HG03378 (cell line): ENCODE results near the gene TRIOBP.
"Not testable (repeated sequence)": the region's sequence is repeated elsewhere in the genome, so short reads cannot be mapped to it uniquely, and the experiment has no call there.

ENCODE experiments used
- ATAC-seq: cut with Tn5 transposase; IDR thresholded peaks from one replicate; pipeline ENCODE4 v1.9.1; 2021; ENCODE audit warnings: mild to moderate bottlenecking, moderate library complexity; ENCODE audit not compliant: unreplicated experiment

The TRIOBP gene, protein sequence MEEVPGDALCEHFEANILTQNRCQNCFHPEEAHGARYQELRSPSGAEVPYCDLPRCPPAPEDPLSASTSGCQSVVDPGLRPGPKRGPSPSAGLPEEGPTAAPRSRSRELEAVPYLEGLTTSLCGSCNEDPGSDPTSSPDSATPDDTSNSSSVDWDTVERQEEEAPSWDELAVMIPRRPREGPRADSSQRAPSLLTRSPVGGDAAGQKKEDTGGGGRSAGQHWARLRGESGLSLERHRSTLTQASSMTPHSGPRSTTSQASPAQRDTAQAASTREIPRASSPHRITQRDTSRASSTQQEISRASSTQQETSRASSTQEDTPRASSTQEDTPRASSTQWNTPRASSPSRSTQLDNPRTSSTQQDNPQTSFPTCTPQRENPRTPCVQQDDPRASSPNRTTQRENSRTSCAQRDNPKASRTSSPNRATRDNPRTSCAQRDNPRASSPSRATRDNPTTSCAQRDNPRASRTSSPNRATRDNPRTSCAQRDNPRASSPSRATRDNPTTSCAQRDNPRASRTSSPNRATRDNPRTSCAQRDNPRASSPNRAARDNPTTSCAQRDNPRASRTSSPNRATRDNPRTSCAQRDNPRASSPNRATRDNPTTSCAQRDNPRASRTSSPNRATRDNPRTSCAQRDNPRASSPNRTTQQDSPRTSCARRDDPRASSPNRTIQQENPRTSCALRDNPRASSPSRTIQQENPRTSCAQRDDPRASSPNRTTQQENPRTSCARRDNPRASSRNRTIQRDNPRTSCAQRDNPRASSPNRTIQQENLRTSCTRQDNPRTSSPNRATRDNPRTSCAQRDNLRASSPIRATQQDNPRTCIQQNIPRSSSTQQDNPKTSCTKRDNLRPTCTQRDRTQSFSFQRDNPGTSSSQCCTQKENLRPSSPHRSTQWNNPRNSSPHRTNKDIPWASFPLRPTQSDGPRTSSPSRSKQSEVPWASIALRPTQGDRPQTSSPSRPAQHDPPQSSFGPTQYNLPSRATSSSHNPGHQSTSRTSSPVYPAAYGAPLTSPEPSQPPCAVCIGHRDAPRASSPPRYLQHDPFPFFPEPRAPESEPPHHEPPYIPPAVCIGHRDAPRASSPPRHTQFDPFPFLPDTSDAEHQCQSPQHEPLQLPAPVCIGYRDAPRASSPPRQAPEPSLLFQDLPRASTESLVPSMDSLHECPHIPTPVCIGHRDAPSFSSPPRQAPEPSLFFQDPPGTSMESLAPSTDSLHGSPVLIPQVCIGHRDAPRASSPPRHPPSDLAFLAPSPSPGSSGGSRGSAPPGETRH (N-terminal part only)

DNA sequence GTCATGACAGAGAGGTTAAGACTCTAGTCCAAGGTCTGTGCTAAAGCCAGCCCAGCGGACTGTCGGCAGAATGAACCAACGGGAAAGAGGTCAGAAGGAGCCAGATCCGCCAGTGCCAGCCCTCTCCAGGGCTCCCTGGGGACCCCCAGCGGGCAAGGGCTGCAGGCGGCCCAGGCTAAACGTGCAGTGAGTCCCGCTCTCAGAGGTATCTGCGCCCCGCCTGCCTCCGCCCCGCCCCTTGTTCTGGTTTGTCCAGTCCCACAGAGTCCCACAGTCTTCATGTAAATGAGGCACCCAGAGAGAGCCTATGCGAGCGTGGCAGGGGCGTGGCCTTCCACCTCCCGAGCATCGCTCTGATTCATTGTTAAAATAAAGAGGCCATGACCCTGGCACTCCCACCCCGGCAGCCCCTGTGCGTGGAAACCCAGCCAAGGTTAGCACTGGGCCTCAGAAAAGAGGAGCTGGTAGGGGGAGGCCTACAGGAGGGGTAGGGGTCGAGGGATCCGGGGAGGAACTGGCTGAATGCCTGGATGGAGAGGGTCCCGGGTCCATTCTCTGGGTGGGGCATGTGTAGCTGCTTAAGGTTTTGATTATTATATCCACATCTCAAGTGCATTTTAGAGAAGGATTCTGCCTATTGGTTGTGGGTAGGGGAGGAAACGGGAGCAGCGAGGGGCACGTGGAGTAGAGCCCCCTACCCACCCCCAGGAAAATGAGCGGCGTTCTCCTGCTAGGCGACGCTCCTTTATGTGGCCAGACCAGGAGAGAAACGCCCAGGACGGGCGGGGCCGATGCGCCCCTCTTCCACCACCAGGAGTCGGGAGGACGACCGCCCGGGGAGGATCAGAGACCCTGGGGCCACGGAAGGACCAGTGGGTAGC lies at the start of gene TRIOBP:
Gene TRIOBP (plus strand): TSS at position 392 of the 881 bp plus-strand sequence. CDS start 4,318 bp downstream, outside the sequence.
- peak; percentile 86 for ATAC-seq

DNA sequence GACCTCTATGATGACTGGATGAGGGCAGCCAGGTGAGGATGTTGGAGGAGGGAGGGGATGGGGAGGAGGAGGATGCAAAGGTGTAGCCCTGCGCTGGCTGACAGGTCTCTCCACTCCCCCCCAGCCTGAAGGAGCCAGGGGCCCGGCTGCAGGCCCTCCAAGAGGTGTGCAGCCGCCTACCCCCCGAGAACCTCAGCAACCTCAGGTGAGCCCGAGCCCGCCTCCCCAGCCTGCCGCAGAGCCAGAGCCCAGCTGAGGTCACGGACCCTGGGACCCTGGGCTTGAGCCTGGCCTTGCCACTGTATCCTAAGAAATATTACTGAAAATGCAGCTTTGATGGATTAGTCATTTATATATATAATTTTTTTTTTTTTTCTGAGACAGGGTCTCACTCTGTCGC lies 49.5 kb upstream of the TRIOBP start:
- no peak for ATAC-seq

DNA sequence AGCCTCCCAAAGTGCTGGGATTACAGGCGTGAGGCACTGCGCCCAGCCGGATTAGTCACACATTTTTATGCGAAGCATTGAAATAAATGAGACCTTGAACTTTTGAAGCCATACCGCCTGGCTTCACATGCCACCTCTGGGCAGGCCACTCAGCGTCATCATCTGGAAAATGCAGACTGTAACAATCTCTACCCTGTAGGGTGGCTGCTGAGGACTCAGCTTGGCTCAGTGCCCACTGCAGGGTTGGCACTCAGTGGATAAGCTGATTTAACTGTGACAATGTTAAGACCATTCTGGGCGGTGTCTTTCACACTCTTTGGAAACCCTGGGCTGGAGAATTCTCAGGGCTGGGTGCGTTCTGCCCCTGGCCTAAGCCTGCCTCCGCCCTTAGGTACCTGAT lies 48.9 kb upstream of the TRIOBP start:
- no peak for ATAC-seq

DNA sequence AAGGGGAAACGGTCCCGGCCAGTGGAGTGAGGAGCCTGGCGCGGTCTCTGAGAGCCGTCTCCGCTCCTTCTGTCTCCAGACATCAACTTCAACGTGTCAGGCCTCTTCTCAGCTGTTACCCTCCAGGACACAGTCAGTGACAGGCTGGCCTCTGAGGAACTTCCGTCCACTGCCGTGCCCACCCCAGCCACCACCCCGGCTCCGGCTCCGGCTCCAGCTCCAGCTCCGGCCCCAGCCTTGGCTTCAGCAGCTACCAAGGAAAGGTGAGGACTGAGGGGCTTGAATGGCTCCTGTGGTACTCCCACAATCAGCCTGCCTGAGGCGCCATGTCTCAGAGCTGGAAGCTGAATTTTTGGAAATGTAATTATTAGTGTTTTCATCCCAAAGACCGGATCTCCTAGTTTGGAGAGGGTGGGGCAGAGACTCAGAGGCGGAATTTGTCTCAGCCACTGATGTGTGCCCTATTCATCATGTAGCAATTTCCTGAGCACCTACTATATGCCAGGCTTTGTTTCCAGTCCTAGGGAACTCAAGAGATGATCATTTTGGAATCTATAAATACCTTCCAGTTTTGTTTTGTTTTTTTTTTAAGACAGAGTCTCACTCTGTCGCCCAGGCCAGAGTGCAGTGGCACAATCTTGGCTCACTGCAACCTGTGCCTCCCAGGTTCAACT lies 46.2 kb upstream of the TRIOBP start:
- no peak for ATAC-seq

DNA sequence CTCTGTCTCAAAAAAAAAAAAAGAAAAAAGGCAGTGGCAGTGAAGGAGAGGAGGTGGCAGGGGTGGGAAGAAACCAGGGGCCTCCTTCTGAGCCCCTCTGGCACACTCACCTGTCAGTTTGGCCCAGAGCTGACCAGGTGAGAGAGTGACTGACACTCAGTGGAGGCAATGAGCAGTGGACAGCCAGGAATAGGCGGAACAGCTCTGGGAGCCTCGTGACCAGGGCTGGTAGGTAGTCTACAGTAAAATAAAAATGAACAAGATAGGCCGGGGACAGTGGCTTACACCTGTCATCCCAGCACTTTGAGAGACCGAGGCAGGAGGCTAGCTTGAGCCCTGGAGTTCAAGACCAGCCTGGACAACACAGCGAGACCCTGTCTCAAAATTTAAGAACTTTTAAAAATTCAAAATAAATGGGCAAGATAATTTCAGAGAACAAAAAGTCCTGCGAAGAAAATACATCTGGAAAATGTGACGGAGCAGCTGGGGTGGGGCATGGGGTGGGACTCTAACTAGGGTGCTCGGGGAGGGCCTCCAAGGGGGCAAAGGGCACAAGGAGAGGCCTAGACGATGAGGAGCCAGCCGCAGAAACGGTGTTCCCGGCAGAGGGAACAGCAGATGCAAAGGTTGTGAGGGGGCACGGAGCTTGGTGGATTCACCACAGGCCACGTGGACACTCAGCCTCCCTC lies 42.1 kb upstream of the TRIOBP start:
- no peak for ATAC-seq

DNA sequence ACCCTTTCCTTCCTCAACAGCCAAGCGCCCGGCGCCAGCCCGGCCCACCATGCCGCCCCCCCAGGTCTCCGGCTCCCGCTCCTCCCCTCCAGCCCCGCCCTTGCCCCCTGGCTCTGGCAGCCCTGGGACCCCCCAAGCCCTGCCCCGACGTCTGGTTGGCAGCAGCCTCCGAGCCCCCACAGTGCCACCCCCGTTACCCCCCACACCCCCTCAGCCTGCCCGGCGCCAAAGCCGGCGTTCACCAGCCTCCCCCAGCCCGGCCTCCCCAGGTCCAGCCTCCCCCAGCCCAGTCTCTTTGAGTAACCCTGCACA lies 41.6 kb upstream of the TRIOBP start:
- ATAC-seq, result no peak

DNA sequence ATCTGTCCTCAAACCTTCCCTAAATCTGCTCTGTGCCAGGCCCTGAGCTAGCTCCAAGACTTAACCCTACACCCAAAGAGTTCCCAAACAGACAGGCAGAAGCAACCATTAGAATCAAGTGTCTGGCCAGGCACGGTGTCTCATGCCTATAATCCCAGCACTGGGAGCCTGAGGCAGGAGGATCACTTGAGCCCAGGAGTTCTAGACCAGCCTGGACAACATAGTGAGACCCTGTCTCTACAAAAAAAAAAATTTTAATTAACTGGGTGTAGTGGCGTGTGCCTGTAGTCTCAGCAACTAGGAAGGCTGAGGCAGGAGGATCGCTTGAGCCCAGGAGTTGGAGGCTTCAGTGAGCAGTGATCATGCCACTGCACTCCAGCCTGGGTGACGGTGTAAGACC lies 40.3 kb upstream of the TRIOBP start:
- not testable (repeated sequence) for ATAC-seq

DNA sequence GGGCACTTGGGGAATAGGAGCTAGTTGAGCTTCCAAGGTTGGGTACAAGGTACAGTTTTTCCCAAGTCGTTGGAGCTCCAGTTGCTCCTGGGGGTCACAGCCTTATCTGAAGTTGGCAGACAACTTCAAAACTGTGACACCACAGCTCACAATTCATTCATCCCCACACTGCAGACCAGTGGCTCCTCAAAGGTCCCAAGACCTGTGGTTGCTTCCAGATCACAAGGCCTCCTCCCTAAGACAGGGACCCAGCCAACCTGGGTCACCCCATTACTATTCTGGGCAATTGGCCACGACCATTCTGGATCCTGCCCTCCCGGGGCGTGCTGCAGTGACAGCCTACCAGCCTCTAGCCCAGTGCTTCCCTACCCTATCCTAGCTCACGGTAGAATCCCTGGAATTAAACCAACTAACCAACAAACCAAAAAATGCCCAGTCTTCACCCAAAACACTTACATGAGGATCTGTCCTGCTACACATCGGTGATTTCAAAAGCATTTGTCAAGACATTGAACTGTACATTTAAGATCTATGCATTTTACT lies 39.2 kb upstream of the TRIOBP start:
- no peak for ATAC-seq

DNA sequence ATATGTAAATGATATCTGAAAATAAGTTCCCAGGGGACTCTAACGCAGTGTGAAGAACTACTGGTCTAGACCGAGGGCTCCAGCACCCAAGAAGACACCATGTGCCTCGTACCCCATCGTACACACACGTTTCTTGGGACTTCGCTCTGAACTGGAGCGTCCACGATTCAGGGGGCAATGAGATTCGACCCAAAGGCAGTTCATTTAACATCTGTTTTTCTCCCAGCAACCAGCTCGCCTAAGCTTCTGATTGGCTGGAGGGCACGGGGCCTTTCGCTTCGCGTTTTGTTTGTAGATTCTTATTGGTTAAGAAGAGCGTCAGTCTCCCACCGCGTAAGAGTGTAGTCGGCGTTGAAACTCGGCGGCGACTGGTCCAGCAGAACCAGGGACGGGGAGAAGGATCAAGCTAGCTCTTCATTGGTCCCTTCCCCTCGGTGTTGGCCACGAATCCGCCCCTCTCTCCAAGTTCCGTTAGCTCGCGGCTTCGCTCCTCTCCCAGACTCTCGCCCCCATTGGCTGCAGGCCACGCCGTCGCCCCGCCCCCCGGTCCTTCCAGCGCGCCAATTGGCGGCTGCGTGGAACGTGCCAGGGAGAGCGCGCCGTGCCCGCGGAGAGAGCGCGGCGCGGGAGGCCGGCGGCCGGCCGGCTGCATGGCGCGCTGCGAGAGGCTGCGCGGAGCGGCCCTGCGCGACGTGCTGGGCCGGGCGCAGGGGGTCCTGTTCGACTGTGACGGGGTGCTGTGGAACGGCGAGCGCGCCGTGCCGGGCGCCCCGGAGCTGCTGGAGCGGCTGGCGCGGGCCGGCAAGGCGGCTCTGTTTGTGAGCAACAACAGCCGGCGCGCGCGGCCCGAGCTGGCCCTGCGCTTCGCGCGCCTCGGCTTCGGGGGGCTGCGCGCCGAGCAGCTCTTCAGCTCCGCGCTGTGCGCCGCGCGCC lies 38.4 kb upstream of the TRIOBP start, which contains the start of gene PDXP:
Gene PDXP (plus strand): TSS at position 591 of the 933 bp plus-strand sequence. CDS start 60 bp downstream, at position 651.
- ATAC-seq, result peak; percentile 74

DNA sequence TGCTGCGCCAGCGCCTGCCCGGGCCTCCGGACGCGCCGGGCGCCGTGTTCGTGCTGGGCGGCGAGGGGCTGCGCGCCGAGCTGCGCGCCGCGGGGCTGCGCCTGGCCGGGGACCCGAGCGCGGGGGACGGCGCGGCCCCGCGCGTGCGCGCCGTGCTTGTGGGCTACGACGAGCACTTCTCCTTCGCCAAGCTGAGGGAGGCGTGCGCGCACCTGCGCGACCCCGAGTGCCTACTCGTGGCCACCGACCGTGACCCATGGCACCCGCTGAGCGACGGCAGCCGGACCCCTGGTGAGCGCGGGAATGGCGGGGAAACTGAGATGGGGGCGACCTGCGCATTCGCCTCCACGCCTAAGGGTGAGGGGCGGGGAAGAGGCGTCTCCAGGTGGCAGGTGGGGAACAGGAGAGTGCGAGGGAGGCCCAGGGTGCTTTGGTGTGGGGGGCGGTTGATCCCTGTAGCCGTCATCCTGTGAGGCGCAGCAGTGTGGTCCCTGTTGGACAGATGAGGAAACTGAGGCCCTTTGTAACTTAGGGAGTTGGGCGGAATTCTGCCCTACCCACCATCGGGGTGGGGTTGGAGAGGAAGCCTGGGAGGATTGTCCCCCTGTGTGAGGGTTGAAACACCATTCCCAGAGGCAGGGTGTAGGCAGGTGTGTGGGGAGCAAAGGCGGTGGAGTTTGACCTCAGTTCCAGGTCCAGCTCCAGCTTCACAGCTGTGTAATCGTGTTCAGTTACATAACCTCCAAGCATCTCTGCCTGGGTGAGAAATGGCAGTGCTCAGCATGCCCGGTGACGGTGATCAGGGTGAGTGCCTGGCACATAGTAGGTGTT lies 37.6 kb upstream of the TRIOBP start:
- ATAC-seq, result no peak

DNA sequence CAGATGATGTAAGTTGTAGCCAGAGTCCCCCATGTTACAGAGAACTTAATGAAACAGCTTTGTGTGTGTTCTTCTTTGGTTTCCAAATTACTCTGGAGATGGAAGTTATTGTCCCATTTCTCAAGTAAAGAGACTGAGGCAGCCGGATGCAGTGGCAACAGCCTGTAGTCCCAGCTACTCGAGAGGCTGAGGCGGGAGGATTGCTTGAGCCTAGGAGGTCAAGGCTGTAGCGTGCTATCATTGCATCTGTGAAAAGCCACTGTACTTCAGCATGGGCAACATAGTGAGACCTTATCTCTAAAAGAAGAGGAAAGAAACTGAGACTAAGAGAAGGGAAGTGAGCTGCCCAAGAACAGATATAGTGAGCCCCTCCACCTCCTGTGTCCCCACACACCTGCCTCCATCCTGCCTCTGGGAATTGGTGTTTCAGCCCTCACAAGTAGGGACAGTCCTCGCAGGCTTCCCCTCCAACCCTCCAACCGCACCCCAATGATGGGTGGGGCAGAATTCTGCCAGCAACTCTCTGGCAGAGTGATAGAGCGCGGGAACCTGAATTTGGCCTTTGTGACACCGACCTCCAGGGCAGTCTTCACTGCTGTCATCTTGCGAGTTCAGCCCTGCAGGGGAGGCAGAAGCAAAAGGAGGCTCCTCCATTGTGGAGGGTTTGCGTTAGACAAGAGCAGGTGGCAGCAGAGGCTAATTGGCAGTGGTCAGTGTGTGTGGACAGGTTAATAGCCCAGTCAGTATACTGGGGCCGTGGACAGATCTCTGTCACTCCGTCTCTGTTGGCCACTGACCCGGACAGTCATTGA lies 36.7 kb upstream of the TRIOBP start:
- no peak for ATAC-seq

DNA sequence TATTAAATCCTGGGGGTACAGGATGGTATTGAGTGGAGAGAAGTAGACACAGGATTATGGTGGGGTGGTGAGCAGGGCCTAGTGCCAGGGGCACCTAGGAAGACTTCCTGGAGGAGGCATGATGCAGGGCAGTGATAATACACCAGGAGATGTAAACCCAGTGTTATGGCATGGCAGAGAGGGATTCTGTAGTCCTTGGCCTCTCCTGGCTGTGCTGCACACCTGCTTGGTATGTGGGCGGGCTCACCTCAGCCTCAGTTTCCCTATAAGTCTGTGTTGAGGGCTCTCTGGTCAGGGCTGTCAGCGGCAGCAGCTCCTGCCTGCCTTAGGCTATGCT lies 36.2 kb upstream of the TRIOBP start:
- ATAC-seq, result no peak

DNA sequence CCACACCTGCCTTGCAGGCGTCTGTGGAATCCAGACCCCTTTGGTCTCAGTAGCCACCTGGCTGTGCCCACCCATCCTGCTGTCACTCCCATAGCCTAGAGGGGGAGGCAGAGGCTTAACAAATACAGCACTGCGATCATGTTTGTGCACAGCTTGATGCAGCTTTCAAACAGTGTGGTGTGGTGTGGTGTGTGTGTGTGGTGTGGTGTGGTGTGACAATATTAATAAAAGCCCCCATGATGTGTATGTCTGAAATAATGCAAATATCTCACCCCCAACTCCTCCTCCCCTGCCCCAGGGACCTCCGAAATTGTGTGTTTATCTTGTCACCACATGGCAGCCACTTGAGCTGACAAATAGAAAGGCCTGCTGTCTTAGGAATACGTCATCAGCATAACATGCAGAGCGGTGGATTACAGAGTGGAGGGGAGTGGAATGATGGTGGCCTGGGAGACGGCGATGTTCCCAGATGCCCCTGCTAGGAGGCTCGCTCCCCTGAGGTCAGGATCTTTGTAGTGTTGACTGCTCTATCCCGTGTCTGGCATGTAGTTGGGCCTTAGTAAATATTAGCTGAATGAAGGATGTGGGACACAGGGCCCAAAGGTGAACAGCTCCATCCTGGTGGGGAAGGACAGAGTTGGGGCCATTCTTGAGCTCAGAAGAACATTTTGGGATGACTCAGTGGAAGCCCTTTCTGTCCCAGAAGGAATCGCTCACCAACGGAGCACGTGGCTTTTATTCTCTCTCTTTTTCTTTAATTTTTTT lies 35.5 kb upstream of the TRIOBP start:
- no peak for ATAC-seq

DNA sequence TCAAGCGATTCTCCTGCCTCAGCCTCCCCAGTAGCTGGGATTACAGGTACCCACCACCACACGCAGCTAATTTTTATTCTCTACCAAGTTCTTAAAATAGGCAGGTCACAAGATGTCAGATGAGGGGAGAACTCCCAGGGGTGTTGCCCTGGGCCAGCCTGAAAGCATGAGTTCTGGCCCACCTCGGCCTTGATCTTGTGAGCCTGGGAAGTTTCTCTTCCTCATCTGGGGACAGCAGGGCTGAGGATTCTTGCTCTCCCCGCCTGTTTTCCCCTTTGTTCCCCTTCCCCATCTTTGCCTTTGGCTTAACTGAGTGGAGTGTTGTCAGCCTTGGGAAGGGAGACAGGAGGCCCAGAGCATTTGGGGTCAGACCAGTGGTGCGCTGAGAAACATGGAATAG lies 34.8 kb upstream of the TRIOBP start:
- no peak for ATAC-seq

DNA sequence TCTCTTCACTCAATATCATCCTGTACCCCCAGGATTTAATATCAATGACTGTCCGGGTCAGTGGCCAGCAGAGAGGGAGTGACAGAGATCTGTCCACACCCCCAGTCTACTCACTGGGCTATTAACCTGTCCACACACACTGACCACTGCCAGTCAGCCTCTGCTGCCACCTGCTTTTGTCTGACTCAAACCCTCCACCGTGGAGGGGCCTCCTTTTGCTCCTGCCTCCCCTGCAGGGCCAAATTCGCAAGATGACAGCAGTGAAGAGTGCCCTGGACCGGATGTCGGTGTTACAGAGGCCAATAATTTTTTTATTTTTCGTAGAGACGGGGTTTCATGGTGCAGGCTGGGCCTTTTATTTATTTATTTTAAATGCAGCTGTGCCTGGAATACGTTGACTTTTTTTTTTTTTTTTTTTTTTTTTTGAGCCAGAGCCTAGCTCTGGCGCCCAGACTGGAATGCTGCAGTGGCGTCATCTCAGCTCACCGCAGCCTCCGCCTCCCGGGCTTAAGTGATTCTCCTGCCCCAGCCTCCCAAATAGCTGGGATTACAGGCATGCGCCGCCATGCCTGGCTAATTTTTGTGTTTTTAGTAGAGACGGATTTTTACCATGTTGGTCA lies 33.2 kb upstream of the TRIOBP start:
- no peak for ATAC-seq
